GM12878 (cell line): ENCODE results near the gene PHOX2A.

Experiments used
- ATF2 ChIP-seq: IDR thresholded peaks from 2 replicates; pipeline ENCODE4 v1.6.1; 2012; ENCODE audit warnings: low read length, inconsistent platforms
- CTCF ChIP-seq, 3 experiments: IDR thresholded peaks in 2 of 3; conservative IDR thresholded peaks in 1 of 3; 2 replicates each; pipeline ENCODE4 v1.5.1; 2011; ENCODE audit warnings: low read depth in 3 of 3, low read length in 3 of 3, mild to moderate bottlenecking in 3 of 3, control low read depth in 2 of 3, moderate library complexity in 2 of 3, inconsistent platforms in 1 of 3, mixed read lengths in 1 of 3; ENCODE audit not compliant: control insufficient read depth in 2 of 3, insufficient read depth in 1 of 3; ENCODE audit errors: extremely low read depth in 1 of 3
- GABPA ChIP-seq: IDR thresholded peaks from 2 replicates; pipeline ENCODE4 v1.6.1; 2014; ENCODE audit warnings: antibody characterized with exemption, low read depth, mild to moderate bottlenecking, inconsistent platforms
- JUND ChIP-seq: IDR thresholded peaks from 2 replicates; pipeline ENCODE4 v1.6.1; 2012; ENCODE audit warnings: low read depth, mild to moderate bottlenecking, low read length, improper control_type of control experiment, moderate library complexity
- NFIC ChIP-seq: IDR thresholded peaks from 2 replicates; pipeline ENCODE4 v1.6.1; 2012; ENCODE audit warnings: low read depth, mild to moderate bottlenecking, inconsistent platforms, low read length, moderate library complexity
- ZNF384 ChIP-seq: IDR thresholded peaks from 2 replicates; pipeline ENCODE4 v1.6.1; 2012; ENCODE audit warnings: low read depth, mild to moderate bottlenecking, low read length, improper control_type of control experiment, borderline replicate concordance
- TF ChIP-seq, protein P1 (sequence below): IDR thresholded peaks from 2 replicates; pipeline ENCODE4 v1.6.1; 2011; ENCODE audit warnings: borderline replicate concordance, low read depth, mild to moderate bottlenecking, moderate library complexity, low read length; ENCODE audit not compliant: insufficient read depth, poor library complexity, severe bottlenecking

DNA sequence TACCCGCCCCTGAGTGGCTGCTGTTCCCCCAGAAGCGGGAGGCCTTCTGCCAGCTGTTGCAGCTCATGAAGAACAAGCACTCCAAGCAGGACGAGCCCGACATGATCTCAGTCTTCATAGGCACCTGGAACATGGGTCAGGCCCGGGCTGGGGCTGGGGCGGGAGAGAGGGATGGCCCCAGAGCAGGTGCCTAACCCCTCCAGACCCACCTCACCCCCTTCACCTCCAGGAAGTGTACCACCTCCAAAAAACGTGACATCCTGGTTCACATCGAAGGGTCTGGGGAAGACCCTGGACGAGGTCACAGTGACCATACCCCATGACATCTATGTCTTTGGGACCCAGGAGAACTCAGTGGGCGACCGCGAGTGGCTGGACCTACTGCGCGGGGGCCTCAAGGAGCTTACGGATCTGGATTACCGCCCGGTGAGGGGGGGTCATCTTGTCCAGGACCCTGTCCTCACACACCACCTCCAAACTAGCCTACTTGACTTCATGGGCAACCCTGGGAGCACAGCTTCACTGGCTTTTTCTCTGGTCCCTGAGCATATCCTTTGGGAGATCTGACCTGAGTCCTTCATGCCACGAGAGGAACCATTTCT is 13.1 kb downstream of the PHOX2A start:
- no peak for TF ChIP-seq CTCF (IDR thresholded peaks at IDR 0.05 in 2 of 3, conservative IDR thresholded peaks at IDR 0.05 in 1 of 3; ENCODE audit: control insufficient read depth in 2 of 3, extremely low read depth in 1 of 3, insufficient read depth in 1 of 3, low read depth in 3 of 3, low read length in 3 of 3)
- no peak for TF ChIP-seq GABPA
- TF ChIP-seq, protein P1, sequence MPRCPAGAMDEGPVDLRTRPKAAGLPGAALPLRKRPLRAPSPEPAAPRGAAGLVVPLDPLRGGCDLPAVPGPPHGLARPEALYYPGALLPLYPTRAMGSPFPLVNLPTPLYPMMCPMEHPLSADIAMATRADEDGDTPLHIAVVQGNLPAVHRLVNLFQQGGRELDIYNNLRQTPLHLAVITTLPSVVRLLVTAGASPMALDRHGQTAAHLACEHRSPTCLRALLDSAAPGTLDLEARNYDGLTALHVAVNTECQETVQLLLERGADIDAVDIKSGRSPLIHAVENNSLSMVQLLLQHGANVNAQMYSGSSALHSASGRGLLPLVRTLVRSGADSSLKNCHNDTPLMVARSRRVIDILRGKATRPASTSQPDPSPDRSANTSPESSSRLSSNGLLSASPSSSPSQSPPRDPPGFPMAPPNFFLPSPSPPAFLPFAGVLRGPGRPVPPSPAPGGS: no peak
- no peak for TF ChIP-seq ATF2
- no peak for TF ChIP-seq ZNF384
- no peak for TF ChIP-seq JUND
- TF ChIP-seq NFIC: no peak
